Gastroesophageal sphincter (tissue), 4 donors: ENCODE data around the gene RTP1. TPM values are rescaled to one million over a fixed set of nuclear protein-coding genes. Genes with fewer than 3 reads are reported as not detected.

Source experiments
- ATAC-seq: fragments of 150-250 bp; one replicate; pipeline ENCODE4 v1.9.1; 2016; ENCODE audit warnings: mild to moderate bottlenecking, moderate library complexity
- H3K27ac ChIP-seq, 4 donors: fragments of 200-600 bp; sonication (generic) in 3 of 4; 1 replicate in 3 of 4; 2 replicates in 1 of 4; pipeline ENCODE4 v1.5.1; 2016 to 2019
- H3K27me3 ChIP-seq: fragments of 200-600 bp; sonication (generic); one replicate; pipeline ENCODE4 v1.5.1; 2019
- H3K36me3 ChIP-seq, 2 donors: fragments of 200-600 bp; sonication (generic); one replicate each; pipeline ENCODE4 v1.5.1; 2019; ENCODE audit warnings: control low read depth in 1 of 2
- H3K4me1 ChIP-seq, 3 donors: fragments of 200-600 bp; sonication (generic); 1 replicate in 2 of 3; 2 replicates in 1 of 3; pipeline ENCODE4 v1.5.1; 2016 to 2019; ENCODE audit warnings: control low read depth in 2 of 3
- H3K4me3 ChIP-seq, 2 donors: fragments of 200-600 bp; sonication (generic); one replicate each; pipeline ENCODE4 v1.5.1; 2019; ENCODE audit warnings: mild to moderate bottlenecking in 1 of 2, moderate library complexity in 1 of 2
- H3K9me3 ChIP-seq, 3 donors: fragments of 200-600 bp; sonication (generic); one replicate each; pipeline ENCODE4 v1.5.1; 2017 to 2019; ENCODE audit warnings: control low read depth in 2 of 3
- EP300 ChIP-seq: sonication (generic); formaldehyde crosslinking; IDR thresholded peaks from one replicate; pipeline ENCODE4 v1.6.1; 2017; ENCODE audit warnings: antibody characterized with exemption, mild to moderate bottlenecking
- POLR2A ChIP-seq, 2 donors: fragments of 450-650 bp; IDR thresholded peaks; one replicate each; pipeline ENCODE4 v1.6.1; 2017; ENCODE audit warnings: antibody characterized with exemption in 2 of 2, mild to moderate bottlenecking in 2 of 2, moderate library complexity in 1 of 2
- POLR2AphosphoS5 ChIP-seq: sonication (generic); formaldehyde crosslinking; IDR thresholded peaks from one replicate; pipeline ENCODE4 v1.6.1; 2017; ENCODE audit warnings: antibody characterized with exemption
- WGBS, 2 donors: methylation state at CpG; one replicate each; pipeline ENCODE4 v1.1.5; 2018; ENCODE audit warnings: low coverage in 1 of 2; 5-methylcytosine and 5-hydroxymethylcytosine counted together
- total RNA-seq, 4 donors: library from RNA; depleted of rRNA; stranded (reverse); fragments of >200 nt; gene quantifications; one replicate each; pipeline ENCODE4 v1.1.0, GENCODE V29; 2016
- TF ChIP-seq, protein P1 (sequence below), 4 experiments: fragments of 200-600 bp in 2 of 4; fragments of 450-650 bp in 2 of 4; sonication (generic) in 1 of 4; IDR thresholded peaks; one replicate each; pipeline ENCODE4 v1.5.1; 2017 to 2019; ENCODE audit warnings: antibody characterized with exemption in 4 of 4, mild to moderate bottlenecking in 2 of 4, moderate library complexity in 2 of 4

The RTP1 gene
- total RNA-seq, 4 donors from 2014 or later, result not detected

DNA sequence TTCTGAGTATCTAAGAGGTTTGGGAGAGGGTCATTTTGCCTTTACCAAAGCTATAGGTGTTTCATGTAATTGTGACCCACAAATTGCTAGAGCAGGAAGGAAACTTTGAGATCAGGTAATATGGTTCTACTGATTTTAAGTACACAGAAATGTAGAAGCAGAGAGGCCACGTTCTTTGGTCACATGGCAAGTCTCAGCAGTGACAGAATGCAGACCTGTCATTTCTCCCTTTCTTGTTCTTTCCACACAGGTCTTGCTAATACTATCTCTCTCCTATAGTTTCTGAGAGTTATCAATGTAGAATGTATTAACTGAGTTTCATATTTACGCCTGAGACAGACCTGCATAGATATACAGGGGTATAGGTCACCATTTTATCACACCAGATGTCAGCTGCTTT, 10.9 kb upstream of the RTP1 start:
- WGBS, 2 donors, result 15 to 43% methylated on average over 2 of the region's 2 CpGs
- no peak for TF ChIP-seq POLR2AphosphoS5
- TF ChIP-seq EP300, result no peak
- TF ChIP-seq, protein P1, sequence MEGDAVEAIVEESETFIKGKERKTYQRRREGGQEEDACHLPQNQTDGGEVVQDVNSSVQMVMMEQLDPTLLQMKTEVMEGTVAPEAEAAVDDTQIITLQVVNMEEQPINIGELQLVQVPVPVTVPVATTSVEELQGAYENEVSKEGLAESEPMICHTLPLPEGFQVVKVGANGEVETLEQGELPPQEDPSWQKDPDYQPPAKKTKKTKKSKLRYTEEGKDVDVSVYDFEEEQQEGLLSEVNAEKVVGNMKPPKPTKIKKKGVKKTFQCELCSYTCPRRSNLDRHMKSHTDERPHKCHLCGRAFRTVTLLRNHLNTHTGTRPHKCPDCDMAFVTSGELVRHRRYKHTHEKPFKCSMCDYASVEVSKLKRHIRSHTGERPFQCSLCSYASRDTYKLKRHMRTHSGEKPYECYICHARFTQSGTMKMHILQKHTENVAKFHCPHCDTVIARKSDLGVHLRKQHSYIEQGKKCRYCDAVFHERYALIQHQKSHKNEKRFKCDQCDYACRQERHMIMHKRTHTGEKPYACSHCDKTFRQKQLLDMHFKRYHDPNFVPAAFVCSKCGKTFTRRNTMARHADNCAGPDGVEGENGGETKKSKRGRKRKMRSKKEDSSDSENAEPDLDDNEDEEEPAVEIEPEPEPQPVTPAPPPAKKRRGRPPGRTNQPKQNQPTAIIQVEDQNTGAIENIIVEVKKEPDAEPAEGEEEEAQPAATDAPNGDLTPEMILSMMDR (IDR thresholded peaks at IDR 0.05), result no peak
- TF ChIP-seq POLR2A (IDR thresholded peaks at IDR 0.05), result no peak

DNA sequence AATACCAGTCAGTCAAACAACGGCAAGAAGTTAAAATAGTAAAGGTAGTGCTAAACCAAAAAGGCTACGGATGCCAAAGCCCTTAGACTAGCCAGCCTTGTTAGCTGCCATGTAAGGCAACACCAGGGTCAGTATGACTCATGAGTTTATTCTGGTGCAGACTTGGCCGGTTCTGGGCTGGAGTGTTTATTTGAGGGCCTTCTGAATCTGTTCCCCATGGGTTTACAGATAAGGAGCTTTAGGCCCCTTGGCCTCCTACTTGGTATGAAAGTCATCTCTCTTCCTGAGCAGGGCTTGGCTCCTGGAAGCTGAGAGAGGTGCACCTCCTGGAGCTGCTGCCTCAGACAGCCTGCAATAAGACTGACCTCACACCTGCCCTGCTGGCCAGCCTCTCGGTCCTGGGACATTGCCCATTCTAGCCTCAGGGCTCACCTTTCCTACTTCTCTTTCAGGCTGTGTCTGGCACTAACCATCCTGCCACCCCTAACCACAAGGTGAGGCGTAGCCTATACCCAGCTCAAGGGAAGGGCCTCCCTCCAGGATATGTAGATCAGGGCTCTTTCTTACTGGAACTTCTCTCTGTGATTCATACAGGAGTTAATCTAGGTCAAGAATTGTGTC, 10.4 kb upstream of the RTP1 start:
- Histone ChIP-seq H3K4me1 (peaks cover 11 to 50% (median 29%) of the 10 kb centered on the region in 3 donors), H3K27me3 (no peaks in the 10 kb centered on the region), H3K36me3 (no peaks in the 10 kb centered on the region), H3K4me3 (no peak overlapping the region), H3K9me3 (no peaks in the 10 kb centered on the region), H3K27ac (peak overlapping the region; percentile 76 to 87 (median 84))
- peak; percentile 89 for ATAC-seq
- TF ChIP-seq, protein P1 (IDR thresholded peaks at IDR 0.05), result no peak
- TF ChIP-seq POLR2AphosphoS5, result peak; percentile 85
- WGBS, 2 donors, result 27 to 42% methylated on average over 3 to 4 of the region's 5 CpGs

More for the DNA sequence above, 10.9 kb upstream of the RTP1 start:
- H3K4me3 ChIP-seq, result no peak overlapping the region
- peak overlapping the region; percentile 76 to 87 (median 84) for H3K27ac ChIP-seq
- peaks cover 11 to 50% (median 29%) of the 10 kb centered on the region in 3 donors for H3K4me1 ChIP-seq
- peak; percentile 3 for ATAC-seq
- H3K36me3 ChIP-seq, result no peaks in the 10 kb centered on the region
- no peaks in the 10 kb centered on the region for H3K9me3 ChIP-seq
- H3K27me3 ChIP-seq, result no peaks in the 10 kb centered on the region

DNA sequence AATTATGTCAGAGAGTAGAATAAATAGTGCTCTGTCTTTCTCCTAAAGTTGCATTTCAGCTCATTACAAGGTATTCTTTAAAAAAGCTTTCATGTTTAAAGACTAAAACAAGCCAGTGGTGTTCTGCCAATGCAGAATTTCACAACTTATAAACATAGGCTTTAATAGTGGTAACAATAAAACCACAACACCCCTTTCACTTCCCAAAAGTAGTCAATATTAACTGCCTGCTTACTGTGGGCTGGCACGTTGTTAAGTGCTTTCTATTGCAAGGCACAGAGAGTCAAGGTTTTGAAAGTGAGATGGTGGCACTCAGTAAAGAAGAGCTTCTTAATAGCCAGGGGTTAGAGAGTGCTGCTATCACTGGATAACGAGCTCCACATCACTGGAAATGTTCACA, 8.4 kb upstream of the RTP1 start:
- TF ChIP-seq POLR2A (IDR thresholded peaks at IDR 0.05), result no peak
- peak; percentile 90 for TF ChIP-seq POLR2AphosphoS5
- H3K9me3 ChIP-seq, result no peaks in the 10 kb centered on the region

DNA sequence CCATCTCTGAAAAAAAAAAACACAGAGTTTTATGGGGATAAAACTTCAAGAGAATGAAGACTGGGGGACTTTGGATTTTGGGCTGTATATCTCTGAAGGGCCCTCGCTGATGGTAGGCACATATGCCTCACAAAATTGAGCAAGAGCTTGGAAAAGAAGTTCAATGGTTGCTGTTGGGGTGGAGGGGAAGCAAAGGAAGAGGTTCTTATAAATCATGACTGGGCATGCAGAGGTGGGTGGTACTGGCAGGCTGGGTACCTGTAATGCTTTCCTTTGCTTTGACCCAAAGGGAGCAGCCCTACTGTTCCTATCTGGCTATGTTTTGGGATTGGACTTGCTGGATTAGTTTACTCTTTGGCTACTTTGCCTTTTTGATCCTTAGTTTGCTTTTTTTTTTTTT, 6.0 kb upstream of the RTP1 start:
- no peaks in the 10 kb centered on the region for H3K27me3 ChIP-seq
- TF ChIP-seq EP300 (no peak), POLR2AphosphoS5 (no peak)
- no peak overlapping the region for H3K27ac ChIP-seq
- no peak for ATAC-seq
- H3K36me3 ChIP-seq, result no peaks in the 10 kb centered on the region
- H3K4me3 ChIP-seq, result no peak overlapping the region
- peaks cover 11 to 43% (median 25%) of the 10 kb centered on the region in 3 donors for H3K4me1 ChIP-seq
- no peaks in the 10 kb centered on the region for H3K9me3 ChIP-seq
- WGBS, 2 donors, result 75 to 90% methylated on average over 1 of the region's 1 CpG

More for the DNA sequence above, 8.4 kb upstream of the RTP1 start:
- Histone ChIP-seq H3K27ac (peak overlapping the region; percentile 38 to 84 (median 63)), H3K4me3 (no peak overlapping the region), H3K27me3 (no peaks in the 10 kb centered on the region), H3K36me3 (no peaks in the 10 kb centered on the region), H3K4me1 (peaks cover 11 to 50% (median 29%) of the 10 kb centered on the region in 3 donors)
- 8 to 31% methylated on average over 2 of the region's 2 CpGs for WGBS, 2 donors
- ATAC-seq, result no peak

DNA sequence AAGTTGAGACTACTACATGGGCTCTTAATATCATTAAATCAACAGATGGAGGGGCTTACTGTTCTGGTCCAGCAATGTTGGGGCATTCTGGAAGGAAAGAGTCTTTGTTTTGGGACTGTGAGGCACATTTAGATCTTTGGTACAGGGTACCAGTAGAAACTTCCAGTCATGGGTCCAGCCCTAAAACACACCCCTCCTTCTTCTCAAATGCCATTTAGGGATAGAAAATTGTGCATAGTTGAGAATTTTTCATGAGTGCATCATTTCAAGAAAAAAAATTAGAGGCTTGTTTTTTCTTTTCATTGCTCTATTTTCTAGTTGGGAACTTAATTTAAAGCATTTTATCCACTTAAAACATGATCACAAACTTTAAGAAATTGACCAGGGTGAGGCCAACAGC, 4.1 kb upstream of the RTP1 start:
- H3K4me1 ChIP-seq, result peaks cover 7 to 24% (median 8%) of the 10 kb centered on the region in 3 donors
- no peak overlapping the region for H3K4me3 ChIP-seq
- no peak for ATAC-seq
- no peak for TF ChIP-seq POLR2A (IDR thresholded peaks at IDR 0.05)
- TF ChIP-seq, protein P1 (IDR thresholded peaks at IDR 0.05), result no peak
- TF ChIP-seq EP300, result no peak
- no peaks in the 10 kb centered on the region for H3K27me3 ChIP-seq
- H3K36me3 ChIP-seq, result no peaks in the 10 kb centered on the region
- H3K27ac ChIP-seq, result no peak overlapping the region
- no peaks in the 10 kb centered on the region for H3K9me3 ChIP-seq

DNA sequence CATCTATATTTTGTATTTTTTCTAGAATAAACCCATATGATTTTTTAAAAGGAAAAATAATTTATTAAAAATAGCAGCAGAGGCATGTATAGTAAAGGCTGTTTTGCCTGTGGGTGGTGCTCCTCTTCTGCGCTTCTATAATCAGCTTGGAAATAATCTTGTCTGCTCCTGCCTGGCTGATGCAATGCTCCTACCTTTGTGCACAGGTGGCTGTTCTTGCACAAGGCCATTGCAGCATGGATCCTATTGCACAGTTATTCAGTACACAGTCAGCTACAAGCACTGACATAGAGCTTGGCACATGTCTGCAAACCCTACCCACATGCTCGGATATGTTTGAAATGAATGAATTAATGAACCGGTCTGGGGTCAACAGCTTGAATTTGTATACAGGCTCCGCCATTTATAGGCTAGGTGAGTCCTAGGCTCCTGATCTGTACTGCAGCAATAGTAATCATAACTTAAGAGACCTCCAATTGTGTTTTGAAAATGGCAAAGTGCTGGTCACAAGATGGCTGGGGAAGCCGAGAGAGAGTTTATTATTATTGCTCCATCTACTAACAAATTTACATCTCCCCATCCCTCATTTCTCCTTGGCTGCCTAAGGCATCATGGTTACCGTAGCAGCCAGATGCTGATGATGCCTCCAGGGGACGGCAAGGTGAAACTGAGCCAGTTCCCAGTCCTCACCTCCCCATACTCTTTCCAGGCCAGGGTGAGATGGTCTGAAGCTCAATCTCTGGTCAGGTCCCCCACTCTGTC, 532 bp upstream of the RTP1 start:
- H3K4me1 ChIP-seq, result no peaks in the 10 kb centered on the region
- no peak overlapping the region for H3K4me3 ChIP-seq
- no peak for TF ChIP-seq POLR2AphosphoS5
- TF ChIP-seq, protein P1 (IDR thresholded peaks at IDR 0.05), result no peak
- TF ChIP-seq POLR2A (IDR thresholded peaks at IDR 0.05), result no peak
- TF ChIP-seq EP300, result no peak
- H3K9me3 ChIP-seq, result no peaks in the 10 kb centered on the region
- H3K27ac ChIP-seq, result no peak overlapping the region
- H3K36me3 ChIP-seq, result no peaks in the 10 kb centered on the region
- 70 to 76% methylated on average over 5 to 7 of the region's 7 CpGs for WGBS, 2 donors
- no peak for ATAC-seq
- no peaks in the 10 kb centered on the region for H3K27me3 ChIP-seq
